ENCODE measurements around the gene CALU. TPM values are rescaled to one million over a fixed set of nuclear protein-coding genes. Genes with fewer than 3 reads are reported as not detected.

Gene CALU
- 1,245 and 1,624 TPM in 2 replicates for total RNA-seq

GRCh38 chr7:128739048-128739962 is at the start of gene CALU:
Gene CALU (plus strand): TSS chr7:128739359. CDS start chr7:128748584, 9,225 bp downstream.

GRCh38 chr7:128775744-128776474 is 36.8 kb downstream of the CALU start, which contains the start of gene OPN1SW:
Gene OPN1SW (minus strand): TSS chr7:128775794. CDS start chr7:128775781, 13 bp downstream.

GRCh38 chr7:128791121-128791971 is 52.2 kb downstream of the CALU start, which contains the start of gene CCDC136:
Gene CCDC136 (plus strand): TSS chr7:128791968. CDS start chr7:128792412, 444 bp downstream.

Other genes starting within 250 kb of the CALU start
- 0.28 and 0.38 TPM in 2 replicates for gene GARIN1A, start 67.1 kb upstream of the CALU start, total RNA-seq
- gene OPN1SW, start 36.4 kb downstream of the CALU start, total RNA-seq, result not detected in 2 replicates
- 2.9 and 7.6 TPM in 2 replicates for gene CCDC136, start 52.6 kb downstream of the CALU start, total RNA-seq
- gene FLNC, start 91.0 kb downstream of the CALU start, total RNA-seq, result 176 and 417 TPM in 2 replicates
- gene ATP6V1F, start 123.5 kb downstream of the CALU start, total RNA-seq, result 87.6 and 163 TPM in 2 replicates
- 0.19 and 1.4 TPM in 2 replicates for gene KCP, start 171.3 kb downstream of the CALU start, total RNA-seq
- gene IRF5, start 198.6 kb downstream of the CALU start, total RNA-seq, result under 0.01 and 0.56 TPM in 2 replicates